Right hindlimb (tissue), 1 donor: Measurements from ENCODE around the gene EEF1AKMT3.
"Not testable (repeated sequence)": the region's sequence is repeated elsewhere in the genome, so short reads cannot be mapped to it uniquely, and the experiment has no call there.

Experiments used
- DNase-seq: peaks from one replicate; pipeline ENCODE4 v3.0.0-alpha.2; 2018

Gene EEF1AKMT3

GRCh38 chr12:57795354-57795753 lies 22.9 kb downstream of the EEF1AKMT3 start:
- no peak for DNase-seq

- DNase-seq, result no peak
These were observed 24.6 kb downstream of the EEF1AKMT3 start for GRCh38 chr12:57796996-57797395.

DNA sequence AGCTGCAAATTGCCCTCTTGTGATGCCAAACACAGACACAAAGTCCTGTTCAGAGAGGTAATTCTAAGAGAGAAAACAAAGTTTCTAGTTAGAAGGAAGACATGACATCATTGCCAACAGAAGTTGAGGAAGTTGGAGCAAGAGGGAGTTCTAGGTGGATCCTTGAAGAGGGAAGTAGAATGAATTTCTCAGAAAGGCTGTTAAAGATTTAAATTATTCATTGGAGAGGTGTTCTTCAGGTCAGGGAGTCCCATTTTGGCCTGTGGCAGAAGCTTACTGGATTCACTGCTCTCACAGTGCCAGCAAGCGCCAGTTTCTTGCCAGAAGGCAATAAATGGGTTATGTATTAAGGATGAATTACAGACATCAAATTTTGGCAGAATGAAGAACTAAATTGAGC lies 25.5 kb downstream of the EEF1AKMT3 start:
- DNase-seq, result no peak

DNA sequence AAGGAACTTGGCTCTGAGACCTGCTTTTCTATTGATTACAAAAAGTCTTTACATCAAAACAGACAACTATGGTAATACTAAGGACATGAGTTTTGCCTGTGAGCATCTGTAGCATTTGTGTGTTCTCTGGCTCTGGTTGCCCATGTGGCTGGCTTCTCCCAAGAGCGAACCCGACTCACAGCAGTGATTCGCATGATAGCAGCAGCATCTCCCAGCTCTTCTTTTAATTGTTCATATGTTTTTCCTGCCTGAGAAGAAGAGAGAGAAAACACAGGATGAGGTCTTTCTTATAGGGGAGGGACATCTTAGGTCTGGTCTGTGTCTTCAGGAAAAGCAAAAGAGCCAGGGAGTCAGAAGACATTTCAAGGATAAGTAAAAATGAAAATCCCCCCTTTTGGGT lies 28.6 kb downstream of the EEF1AKMT3 start:
- DNase-seq, result no peak

GRCh38 chr12:57802607-57803006 lies 30.2 kb downstream of the EEF1AKMT3 start:
- no peak for DNase-seq

GRCh38 chr12:57803319-57803893 lies 31.0 kb downstream of the EEF1AKMT3 start:
- peak; percentile 41 for DNase-seq

DNA sequence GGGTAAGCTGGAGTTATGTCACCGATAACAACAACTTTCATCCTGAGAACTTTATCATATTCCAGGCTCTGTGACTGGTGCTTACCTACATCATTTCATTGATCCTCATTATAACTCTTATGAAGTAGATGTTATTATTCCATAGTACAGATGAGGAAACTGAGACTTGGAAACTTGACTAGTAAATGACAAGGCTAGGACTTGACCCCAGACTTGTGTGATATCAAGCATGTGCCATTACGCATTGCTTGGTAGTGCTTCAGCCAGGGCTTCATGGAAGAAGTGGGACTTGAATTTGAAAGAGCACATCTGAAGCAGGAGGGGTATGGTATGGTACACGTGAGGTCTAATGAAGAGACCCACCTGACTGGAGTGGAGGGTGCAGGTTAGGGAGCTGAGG lies 34.3 kb downstream of the EEF1AKMT3 start:
- no peak for DNase-seq

GRCh38 chr12:57807285-57807684 lies 34.9 kb downstream of the EEF1AKMT3 start:
- no peak for DNase-seq

DNA sequence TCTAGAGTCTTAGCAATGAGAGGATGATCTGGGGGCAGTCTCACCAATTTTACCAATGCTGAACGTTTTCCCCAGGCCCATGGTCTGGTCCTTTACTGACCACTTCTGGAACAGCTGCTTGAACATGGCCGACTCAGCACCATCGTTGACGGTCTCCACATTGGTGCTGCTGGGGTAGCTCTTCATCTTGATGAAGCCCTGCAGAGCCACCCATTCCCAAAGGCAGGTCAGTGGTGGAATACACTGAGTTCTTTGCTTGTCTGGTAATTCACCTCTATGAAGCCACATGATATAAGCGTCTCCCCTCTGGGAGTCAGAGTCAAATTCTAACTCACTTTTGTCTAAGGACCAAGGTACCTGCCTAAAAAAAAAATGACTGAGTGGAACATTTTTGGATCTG lies 35.9 kb downstream of the EEF1AKMT3 start:
- DNase-seq, result no peak

DNA sequence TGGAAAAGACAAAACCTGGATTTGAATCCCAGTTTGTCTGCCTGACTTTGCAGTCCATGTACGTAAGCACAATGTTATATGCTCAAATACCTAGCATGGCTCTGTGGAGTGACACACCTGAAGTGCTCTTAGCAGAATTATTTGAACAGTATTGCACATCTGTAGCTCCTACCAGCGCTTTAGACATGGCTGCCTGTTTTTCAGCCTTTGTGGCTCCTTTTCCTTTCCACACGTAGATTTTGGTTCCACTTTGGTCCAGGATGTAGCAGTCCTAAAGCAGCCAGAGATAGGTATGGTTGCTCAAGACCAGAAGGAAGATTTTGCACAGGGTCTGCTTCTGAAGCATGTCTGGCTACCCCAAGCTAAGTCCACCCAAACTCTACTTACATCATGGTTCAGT lies 37.0 kb downstream of the EEF1AKMT3 start:
- no peak for DNase-seq

- no peak for DNase-seq
These were observed 38.0 kb downstream of the EEF1AKMT3 start for GRCh38 chr12:57810450-57810849.

DNA sequence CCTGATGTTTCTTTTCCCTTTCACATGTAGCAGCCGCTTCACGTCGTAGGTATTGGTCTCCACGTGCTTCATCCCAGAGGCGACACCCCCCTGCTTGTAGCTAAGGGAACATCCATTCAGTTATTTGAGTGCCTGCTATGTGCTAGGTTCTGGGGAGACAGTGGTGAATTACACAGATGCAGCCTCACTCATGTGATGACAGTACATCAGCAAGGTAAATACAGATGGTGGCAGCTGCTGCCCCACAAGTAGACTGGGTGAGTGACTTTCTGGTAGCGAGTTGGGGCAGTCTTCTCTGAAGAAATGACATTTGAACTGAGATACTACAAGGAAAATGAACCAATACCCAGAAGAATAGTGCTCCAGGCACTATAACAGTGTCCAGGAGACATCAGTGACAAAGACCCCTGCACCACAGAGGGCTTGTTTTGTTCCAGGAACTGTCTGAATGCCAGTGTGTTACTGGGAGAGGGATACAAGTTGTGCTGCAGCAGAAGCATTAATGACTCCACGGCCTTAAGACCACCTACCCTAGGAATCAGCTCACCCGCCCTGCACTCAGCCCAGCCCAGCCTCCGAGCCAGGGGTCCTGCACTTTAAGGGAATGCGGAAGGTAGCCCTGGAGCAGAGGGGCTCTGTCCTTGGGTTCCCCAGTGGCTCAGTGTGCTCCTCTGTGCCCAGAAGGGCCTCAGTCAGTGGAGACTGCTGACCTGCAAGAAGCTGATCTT lies 38.8 kb downstream of the EEF1AKMT3 start:
- no peak for DNase-seq

DNA sequence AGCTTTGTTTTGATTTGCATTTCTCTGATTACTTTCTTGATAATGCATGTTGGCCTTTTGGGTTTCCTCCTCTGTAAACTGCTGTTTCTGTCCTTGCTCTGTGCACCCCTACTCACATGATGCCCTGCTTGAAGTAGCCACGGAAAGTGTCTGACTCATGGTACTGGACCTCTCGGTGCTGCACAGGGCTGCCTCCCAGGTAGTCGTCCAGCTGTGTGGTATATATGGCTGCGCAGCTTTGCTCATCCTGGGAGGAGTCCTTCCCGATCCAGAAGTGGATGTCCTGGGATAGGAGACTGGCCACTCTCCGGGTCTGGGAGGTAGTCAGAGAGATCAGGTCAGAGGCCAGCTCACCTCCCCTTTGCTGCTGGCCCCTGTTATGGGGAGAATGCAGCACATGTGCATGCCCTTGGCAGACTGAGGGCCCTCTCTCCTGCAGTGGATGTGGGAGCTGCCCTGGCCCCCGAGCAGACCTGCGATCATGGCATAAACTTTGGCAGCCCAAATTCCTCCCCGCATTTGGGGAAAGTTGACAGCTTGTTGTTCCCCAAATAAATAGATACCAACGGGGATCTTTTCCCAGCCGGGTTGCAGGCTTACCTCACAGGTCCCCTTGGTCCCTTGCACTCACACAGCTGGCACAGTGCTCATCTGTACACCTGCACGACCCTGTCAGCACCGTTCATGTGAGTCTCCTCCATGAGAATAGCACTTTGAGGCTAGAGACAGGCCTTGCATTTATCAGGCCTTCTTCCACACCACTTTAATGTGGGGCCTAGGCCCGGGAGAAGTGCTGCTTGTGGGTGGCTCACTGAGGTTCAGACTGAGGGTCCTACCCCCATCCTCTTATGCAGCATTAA lies 40.9 kb downstream of the EEF1AKMT3 start:
- DNase-seq, result no peak

DNA sequence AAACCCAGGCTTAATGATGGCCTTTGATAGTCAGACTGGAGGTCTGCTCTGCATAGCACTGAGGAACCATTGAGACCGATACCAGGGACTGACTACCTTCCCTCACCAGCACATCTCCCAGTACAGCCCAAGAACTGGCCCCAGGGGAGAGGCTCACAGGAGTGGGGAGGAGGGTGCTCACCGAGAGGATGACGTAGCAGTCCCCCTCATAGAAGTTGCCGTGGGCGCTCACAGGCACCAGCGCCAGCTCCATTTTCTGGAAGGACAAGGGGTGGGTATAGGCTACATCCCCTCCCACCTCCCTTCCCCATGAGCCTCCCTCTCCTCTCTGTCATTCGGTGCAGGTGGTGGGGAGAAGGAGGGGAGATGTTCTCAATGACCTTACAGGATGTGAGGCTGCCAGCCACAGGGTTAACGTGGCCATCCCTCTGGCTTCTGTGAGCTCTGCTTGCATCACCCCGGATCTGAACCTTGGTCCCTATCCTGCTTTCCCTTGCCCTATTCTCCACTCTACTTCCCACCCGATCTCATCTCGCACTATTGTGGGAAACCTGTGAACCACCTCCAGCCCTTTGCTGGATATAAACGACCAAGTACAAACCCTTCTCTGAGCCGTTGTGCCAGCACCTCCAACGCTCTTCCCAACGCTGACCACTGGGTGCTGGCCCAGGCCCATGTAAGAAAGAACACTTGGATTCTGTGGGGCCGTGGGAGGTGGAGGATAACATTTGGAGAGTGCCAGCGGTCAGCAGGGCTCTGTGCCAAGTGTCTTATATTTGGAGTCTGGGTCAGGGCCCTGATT lies 41.8 kb downstream of the EEF1AKMT3 start:
- DNase-seq, result no peak

- DNase-seq, result no peak
These were observed 43.0 kb downstream of the EEF1AKMT3 start for GRCh38 chr12:57815177-57816000.

GRCh38 chr12:57816001-57816854 lies 43.8 kb downstream of the EEF1AKMT3 start:
- DNase-seq, result no peak

DNA sequence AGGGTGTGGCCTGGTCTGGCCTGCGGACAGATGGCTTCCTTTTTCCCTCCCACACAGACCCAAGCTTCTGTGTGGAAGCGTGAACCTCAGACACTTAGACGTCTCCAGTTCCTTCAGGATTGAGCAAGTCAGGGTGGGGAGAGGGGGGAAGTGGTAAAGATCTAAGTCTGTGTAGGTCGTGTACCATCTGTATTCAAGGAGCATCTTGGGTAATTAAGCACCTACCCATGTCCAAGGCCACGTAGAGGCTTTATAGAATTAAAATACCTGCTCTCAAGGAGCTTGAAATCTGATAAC lies 44.4 kb downstream of the EEF1AKMT3 start:
- no peak for DNase-seq

DNA sequence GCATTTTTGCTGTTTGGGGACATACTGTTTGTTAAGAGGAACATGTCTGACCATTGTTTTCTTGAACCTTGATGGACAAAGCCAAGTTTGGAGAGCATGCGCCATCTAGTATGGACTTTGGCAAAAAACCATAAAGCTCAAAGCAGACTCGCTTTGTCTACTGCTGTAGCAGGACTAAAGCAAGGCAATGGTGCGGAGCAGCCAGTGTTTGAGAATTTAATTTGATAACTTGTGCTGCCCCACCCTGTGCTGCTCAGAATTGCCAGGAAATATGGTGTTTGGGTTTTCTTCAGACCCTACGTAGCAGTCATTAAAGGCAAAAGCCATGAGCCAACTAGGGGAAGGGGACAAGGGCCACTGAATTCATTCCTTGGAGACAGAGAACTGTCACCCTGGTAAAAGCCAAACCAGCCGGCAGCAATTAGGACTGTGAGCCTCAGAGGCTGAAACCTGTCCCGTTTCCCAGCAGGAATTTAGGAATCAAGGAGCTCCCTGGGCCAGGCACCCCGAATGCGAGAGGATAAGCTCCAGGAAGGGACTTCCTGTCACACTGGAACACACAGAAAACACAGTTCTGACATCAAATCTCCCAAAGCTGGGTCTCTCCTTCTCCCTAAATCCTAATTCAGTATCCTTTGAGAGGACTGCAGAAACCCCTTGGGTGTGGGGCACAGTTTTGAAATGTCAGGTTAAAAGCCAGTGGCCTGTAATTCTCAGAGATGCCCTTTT lies 45.0 kb downstream of the EEF1AKMT3 start:
- no peak for DNase-seq

DNA sequence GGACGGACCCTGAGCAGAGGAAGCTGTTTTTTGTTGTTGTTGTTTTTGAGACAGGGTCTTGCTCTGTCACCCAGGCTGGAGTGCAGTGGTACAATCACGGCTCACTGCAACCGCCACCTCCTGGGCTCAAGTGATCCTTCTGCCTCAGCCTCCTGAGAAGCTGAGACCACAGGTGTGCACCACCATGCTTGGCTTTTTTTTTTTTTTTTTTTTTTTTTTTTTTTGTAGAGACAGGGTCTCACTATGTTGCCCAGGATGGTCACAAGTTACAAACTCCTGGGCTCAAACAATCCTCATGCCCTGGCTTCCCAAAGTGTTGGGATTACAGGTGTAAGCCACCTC lies 45.5 kb downstream of the EEF1AKMT3 start:
- not testable (repeated sequence) for DNase-seq

GRCh38 chr12:57820119-57820518 lies 47.7 kb downstream of the EEF1AKMT3 start:
- not testable (repeated sequence) for DNase-seq

- DNase-seq, result not testable (repeated sequence)
These were observed 48.6 kb downstream of the EEF1AKMT3 start for GRCh38 chr12:57821015-57821414.
